ENCODE results near the gene DNAH6. TPM values are rescaled to one million over a fixed set of nuclear protein-coding genes. Genes with fewer than 3 reads are reported as not detected.

The DNAH6 gene
- polyA plus RNA-seq, 1 donor (not counting 4 experiments of a cell fraction or from before 2014, with no cell fraction given) = 0.05 TPM

- Histone ChIP-seq H3K27me3 (ENCODE audit: control insufficient read depth, extremely low read depth, insufficient read depth, low read length) (no peaks in the 10 kb centered on the region), H3K27ac (ENCODE audit: control insufficient read depth, insufficient read depth, low read length) (no peak overlapping the region), H4K20me1 (ENCODE audit: control insufficient read depth, extremely low read depth, insufficient read depth, low read length) (no peaks in the 10 kb centered on the region), H3K36me3 (ENCODE audit: control insufficient read depth in 2 of 2, extremely low read depth in 1 of 2, insufficient read depth in 2 of 2, low read length in 2 of 2) (no peaks in the 10 kb centered on the region), H3K79me2 (ENCODE audit: control insufficient read depth, insufficient read depth, low read length) (no peaks in the 10 kb centered on the region), H3K4me1 (ENCODE audit: control insufficient read depth, extremely low read depth, insufficient read depth, low read length) (no peaks in the 10 kb centered on the region), H3K4me2 (ENCODE audit: control insufficient read depth, extremely low read depth, insufficient read depth, low read depth, low read length) (no peak overlapping the region), H2AFZ (ENCODE audit: control insufficient read depth, low read length) (no peak overlapping the region), H3K9me3 (ENCODE audit: control insufficient read depth, low read depth, low read length) (no peaks in the 10 kb centered on the region), H3K4me3 (ENCODE audit: control insufficient read depth in 2 of 3, extremely low read depth in 1 of 3, insufficient read depth in 2 of 3, low read depth in 1 of 3, low read length in 3 of 3) (no peak overlapping the region), H3K9ac (ENCODE audit: control insufficient read depth, extremely low read depth, insufficient read depth, low read length) (no peak overlapping the region), H3K9me1 (ENCODE audit: control insufficient read depth, extremely low read depth, insufficient read depth, low read length) (no peaks in the 10 kb centered on the region)
- no peak for DNase-seq (ENCODE audit: low read depth, low spot score)
- dilution Hi-C loops (cut with MboI; ENCODE audit: extremely low pct_ligation_motif_present, low sequenced_read_pairs) = no loop called here
- FAIRE-seq = no peak
- TF ChIP-seq EZH2 (IDR thresholded peaks at IDR 0.05; ENCODE audit: low read length) (no peak), CTCF (optimal IDR thresholded peaks at IDR 0.05 in 1 of 3, IDR thresholded peaks at IDR 0.05 in 1 of 3, conservative IDR thresholded peaks at IDR 0.05 in 1 of 3; ENCODE audit: extremely low read depth in 1 of 3, insufficient read depth in 2 of 3, low read length in 3 of 3) (no peak)
Observed at GRCh38 chr2:84799772-84800171, 283.5 kb downstream of the DNAH6 start.

GRCh38 chr2:84800194-84800805, 284.0 kb downstream of the DNAH6 start:
- TF ChIP-seq CTCF (optimal IDR thresholded peaks at IDR 0.05 in 1 of 3, IDR thresholded peaks at IDR 0.05 in 1 of 3, conservative IDR thresholded peaks at IDR 0.05 in 1 of 3; ENCODE audit: extremely low read depth in 1 of 3, insufficient read depth in 2 of 3, low read length in 3 of 3) (no peak), EZH2 (IDR thresholded peaks at IDR 0.05; ENCODE audit: low read length) (no peak)
- no peak overlapping the region for H2AFZ ChIP-seq (ENCODE audit: control insufficient read depth, low read length)
- no peak for DNase-seq (ENCODE audit: low read depth, low spot score)
- H4K20me1 ChIP-seq (ENCODE audit: control insufficient read depth, extremely low read depth, insufficient read depth, low read length) = no peaks in the 10 kb centered on the region
- no peaks in the 10 kb centered on the region for H3K4me1 ChIP-seq (ENCODE audit: control insufficient read depth, extremely low read depth, insufficient read depth, low read length)
- no peak for FAIRE-seq
- H3K9ac ChIP-seq (ENCODE audit: control insufficient read depth, extremely low read depth, insufficient read depth, low read length) = no peak overlapping the region
- H3K36me3 ChIP-seq (ENCODE audit: control insufficient read depth in 2 of 2, extremely low read depth in 1 of 2, insufficient read depth in 2 of 2, low read length in 2 of 2) = no peaks in the 10 kb centered on the region
- no peak overlapping the region for H3K4me2 ChIP-seq (ENCODE audit: control insufficient read depth, extremely low read depth, insufficient read depth, low read depth, low read length)
- H3K79me2 ChIP-seq (ENCODE audit: control insufficient read depth, insufficient read depth, low read length) = no peaks in the 10 kb centered on the region
- H3K27ac ChIP-seq (ENCODE audit: control insufficient read depth, insufficient read depth, low read length) = no peak overlapping the region
- H3K9me1 ChIP-seq (ENCODE audit: control insufficient read depth, extremely low read depth, insufficient read depth, low read length) = no peaks in the 10 kb centered on the region
- no peaks in the 10 kb centered on the region for H3K27me3 ChIP-seq (ENCODE audit: control insufficient read depth, extremely low read depth, insufficient read depth, low read length)
- dilution Hi-C loops (cut with MboI; ENCODE audit: extremely low pct_ligation_motif_present, low sequenced_read_pairs) = no loop called here
- no peak overlapping the region for H3K4me3 ChIP-seq (ENCODE audit: control insufficient read depth in 2 of 3, extremely low read depth in 1 of 3, insufficient read depth in 2 of 3, low read depth in 1 of 3, low read length in 3 of 3)
- no peaks in the 10 kb centered on the region for H3K9me3 ChIP-seq (ENCODE audit: control insufficient read depth, low read depth, low read length)
